Activated CD4-positive, alpha-beta T cell treated with anti-CD3 and anti-CD28 coated beads for 48 hours (primary cell): Measurements from ENCODE around the gene SH3PXD2B.

Experiments used
- DNase-seq: peaks from one replicate; pipeline ENCODE4 v3.0.0-alpha.2; 2020

Gene SH3PXD2B

GRCh38 chr5:172436078-172436878 lies 18.0 kb downstream of the SH3PXD2B start:
- no peak for DNase-seq

GRCh38 chr5:172435362-172436077 lies 18.8 kb downstream of the SH3PXD2B start:
- no peak for DNase-seq

- no peak for DNase-seq
These were observed 20.1 kb downstream of the SH3PXD2B start for GRCh38 chr5:172434251-172434650.

- no peak for DNase-seq
These were observed 20.8 kb downstream of the SH3PXD2B start for GRCh38 chr5:172433513-172433912.

GRCh38 chr5:172433071-172433470 lies 21.3 kb downstream of the SH3PXD2B start:
- no peak for DNase-seq

DNA sequence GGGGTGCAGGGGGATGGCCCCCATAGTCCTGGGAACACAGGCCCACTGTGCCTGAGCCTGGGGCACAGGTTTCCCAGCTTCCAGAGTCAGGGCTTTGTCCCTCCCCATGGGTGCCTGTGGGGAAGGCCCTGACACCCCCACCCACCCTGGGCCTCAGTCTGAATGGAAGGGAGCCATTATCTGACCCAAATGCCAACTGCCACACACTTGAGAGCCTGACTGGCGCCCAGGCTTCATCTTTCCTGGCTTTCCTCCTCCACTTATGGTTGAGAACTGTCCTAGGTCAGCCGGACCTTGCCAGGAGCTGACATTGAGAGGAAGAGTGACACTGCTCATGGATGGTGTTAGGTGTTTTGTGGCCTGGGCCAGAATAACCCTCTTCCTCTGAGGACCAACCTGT lies 24.0 kb downstream of the SH3PXD2B start:
- DNase-seq: no peak

DNA sequence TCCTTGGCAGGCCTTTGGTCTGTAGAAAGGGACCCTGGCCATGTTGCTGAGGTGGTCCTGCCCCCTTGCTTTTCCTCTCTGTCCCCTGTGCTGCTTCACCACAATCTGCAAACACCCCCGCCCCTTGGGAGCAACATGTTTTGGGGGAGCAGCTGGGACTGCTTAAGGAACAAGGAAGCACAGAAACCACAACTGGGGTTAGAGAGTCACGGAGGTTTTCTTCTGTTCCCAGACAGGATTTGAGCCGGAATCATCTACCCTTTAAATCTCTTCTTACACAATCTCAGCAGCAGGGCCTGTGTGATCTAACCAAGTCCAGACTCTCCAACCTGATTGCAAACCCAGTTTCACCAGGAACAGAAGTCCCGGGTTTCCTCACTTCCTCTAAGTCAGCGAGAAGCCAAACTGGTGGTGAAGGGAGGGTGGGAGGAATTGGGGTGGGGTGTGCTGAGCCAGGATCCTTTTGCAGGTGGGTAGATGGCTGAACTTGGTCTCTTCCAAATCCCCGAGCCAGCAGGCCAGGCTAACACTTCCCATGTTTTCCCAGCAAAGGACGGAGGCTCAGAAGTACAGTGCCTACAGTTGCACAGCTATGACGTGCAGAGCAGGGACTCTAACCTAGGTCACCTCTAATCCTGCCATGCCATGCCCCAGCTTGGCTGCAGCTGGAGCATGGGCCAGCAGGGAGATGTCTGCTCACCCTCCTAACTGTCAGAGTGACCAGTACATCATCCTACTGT lies 25.0 kb downstream of the SH3PXD2B start:
- DNase-seq: no peak

GRCh38 chr5:172428224-172429166 lies 25.8 kb downstream of the SH3PXD2B start:
- DNase-seq: no peak

GRCh38 chr5:172427202-172427601 lies 27.1 kb downstream of the SH3PXD2B start:
- DNase-seq: no peak

DNA sequence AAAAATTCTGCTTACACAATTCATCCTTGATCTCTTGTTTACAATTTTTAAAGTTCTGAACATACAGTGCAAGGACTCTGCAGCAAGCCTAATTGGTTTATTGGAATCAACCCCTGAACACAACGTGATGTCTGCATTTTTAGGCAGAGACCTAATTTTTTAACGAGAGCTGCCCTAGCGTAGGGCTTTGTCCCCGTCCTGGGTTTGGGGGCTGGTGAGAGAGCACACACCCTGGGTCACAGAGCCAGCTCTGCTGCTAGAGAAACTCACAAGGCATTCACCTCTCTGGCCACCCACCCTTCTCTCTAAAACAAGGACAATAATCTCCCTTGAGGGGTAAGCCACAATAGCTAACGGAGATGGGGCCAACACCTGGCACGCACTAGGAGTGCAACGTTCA lies 28.2 kb downstream of the SH3PXD2B start:
- no peak for DNase-seq

DNA sequence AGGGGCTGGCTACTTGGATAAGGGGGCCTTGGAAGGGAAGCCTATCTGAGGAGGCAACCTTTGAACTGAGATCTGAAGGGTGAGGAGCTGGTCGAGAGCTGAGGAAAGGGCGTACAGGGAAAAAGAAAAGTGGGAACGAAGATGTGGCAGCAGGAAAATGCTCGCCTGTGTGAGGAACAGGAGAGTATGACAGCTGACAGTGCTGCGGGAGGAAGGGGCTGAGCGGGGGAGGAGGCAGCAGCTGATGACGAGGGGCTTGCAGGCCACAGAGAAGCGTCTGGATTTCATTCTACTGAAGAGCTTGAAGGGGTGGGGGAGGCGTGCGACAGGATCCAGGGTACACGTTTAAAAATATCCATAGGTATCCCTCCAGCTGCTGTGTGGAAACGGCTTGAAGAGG lies 28.9 kb downstream of the SH3PXD2B start:
- no peak for DNase-seq

- DNase-seq: no peak
These were observed 29.5 kb downstream of the SH3PXD2B start for GRCh38 chr5:172424808-172425207.

DNA sequence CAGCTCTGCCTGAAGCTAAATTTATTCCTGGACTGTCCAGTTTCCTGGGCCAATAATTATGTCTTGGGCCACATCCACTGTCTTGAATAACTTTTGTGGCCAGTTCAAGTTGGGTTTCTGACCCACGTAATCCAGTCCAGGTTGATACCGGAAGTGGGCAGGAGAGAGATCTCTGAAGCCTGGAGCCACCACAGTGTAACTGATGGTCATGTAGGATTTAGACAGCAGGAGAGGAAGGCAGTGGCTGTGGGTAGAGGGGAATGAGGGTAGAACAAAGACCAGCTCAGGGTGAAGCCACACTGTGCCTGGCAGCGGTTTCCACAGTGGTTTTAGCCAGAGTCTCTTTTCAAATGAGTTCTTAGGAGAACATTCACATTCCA lies 30.2 kb downstream of the SH3PXD2B start:
- DNase-seq: no peak

DNA sequence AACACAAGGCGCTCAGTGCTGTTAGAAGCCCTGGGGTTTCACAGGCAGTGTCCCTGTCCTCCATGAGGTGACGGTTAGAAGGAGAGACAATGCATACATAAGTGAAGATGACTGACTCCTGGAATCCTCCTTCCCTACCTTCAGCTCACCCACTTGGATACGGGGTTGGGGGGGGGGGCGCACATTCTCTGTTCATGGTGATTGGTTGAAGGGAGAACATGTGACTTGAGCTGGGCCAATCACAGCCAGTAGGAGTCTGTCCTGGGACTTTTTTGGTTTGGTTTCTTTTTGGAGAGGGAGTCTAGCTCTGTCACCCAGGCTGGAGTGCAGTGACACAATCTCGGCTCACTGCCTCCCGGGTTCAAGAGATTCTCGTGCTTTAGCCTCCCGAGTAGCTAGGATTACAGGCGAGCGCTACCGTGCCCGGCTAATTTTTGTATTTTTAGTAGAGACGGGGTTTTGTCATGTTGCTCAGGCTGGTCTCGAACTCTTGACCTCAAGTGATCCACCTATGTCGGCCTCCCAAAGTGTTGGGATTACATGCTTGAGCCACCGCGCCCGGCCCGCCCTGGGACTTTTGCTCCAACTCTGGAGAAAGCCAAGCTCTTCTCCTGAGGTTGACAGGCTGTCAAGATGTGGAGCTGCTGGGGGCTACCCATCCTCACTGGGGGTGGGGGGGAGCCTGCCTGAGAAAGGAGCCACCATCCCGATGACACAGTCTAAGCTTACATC lies 30.8 kb downstream of the SH3PXD2B start:
- DNase-seq: no peak

GRCh38 chr5:172422255-172422654 lies 32.1 kb downstream of the SH3PXD2B start:
- no peak for DNase-seq

DNA sequence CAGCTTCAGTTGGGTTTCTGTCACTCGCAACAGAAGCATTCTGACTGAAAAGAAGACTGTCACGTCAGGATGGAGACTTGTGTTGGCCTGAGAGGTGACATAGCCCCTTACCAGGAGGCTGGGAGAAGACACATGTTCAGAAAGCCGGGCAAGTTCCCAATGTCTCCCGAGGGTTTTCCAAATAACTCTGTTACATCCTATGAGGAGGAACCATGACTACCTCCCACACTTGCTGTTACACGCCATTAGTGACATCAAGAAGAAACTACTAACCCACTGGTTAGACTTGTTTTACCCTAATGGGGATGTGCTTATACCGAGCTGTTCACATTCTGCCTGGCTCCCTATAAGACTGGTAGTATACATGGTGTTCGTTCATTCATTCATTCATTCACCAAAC lies 33.3 kb downstream of the SH3PXD2B start:
- DNase-seq: no peak

DNA sequence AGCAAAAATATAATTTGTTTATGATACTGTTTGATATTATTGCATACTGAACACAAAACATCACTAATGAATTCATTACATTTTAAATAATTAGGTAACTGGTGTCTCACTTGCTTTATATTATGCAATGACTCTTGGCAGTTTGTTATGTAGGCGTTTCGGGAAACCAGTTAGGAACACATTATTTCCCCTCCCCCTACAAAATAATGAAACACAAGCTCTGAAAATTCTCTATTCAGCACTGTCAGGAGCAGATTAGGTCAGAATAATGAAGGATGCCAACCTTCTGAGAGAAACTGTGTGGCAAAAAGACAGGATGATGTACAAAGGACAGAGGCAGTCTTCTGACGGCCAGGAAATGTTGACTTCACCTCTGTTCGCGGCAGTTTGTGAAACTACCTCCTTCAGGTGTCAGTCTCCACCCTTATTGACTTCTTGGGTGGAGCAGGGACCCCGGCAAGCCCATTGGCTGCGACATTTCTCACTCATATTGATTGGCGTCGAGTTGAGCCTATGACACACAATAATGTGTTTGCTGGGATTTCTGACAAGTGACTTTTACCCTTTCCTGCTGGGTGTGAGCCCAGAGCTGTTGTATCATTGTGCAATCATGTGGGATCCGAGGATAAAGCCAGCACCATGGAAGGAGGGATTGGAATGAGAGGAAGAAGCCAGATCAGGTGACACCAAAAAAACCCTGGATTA lies 33.9 kb downstream of the SH3PXD2B start:
- DNase-seq: no peak

GRCh38 chr5:172418862-172419814 lies 35.2 kb downstream of the SH3PXD2B start:
- DNase-seq: no peak

- DNase-seq: no peak
These were observed 36.2 kb downstream of the SH3PXD2B start for GRCh38 chr5:172417983-172418630.
